Measurements from ENCODE around the gene GABRA5. TPM values are rescaled to one million over a fixed set of nuclear protein-coding genes. Genes with fewer than 3 reads are reported as not detected.

The GABRA5 gene
- total RNA-seq, 1 donor from 2014 or later = 0.54 TPM

- Mint-ChIP-seq H3K36me3 (ENCODE audit: low read depth) (no peaks in the 10 kb centered on the region), H3K4me3 (no peak overlapping the region), H3K27me3 (ENCODE audit: low read depth) (peaks cover 24% of the 10 kb centered on the region)
Measured at GRCh38 chr15:26886566-26886965, 19.7 kb downstream of the GABRA5 start.

GRCh38 chr15:26887926-26888666, 21.2 kb downstream of the GABRA5 start:
- H3K4me1 Mint-ChIP-seq = peaks cover 7% of the 10 kb centered on the region
- H3K4me3 Mint-ChIP-seq = no peak overlapping the region
- H3K9me3 Mint-ChIP-seq = peaks cover 7% of the 10 kb centered on the region
- peaks cover 24% of the 10 kb centered on the region for H3K27me3 Mint-ChIP-seq (ENCODE audit: low read depth)
- H3K27ac Mint-ChIP-seq (ENCODE audit: unreplicated experiment) = no peak overlapping the region
- DNase-seq (ENCODE audit: low read depth, low spot score) = no peak
- H3K36me3 Mint-ChIP-seq (ENCODE audit: low read depth) = no peaks in the 10 kb centered on the region
- no peak for TF ChIP-seq CTCF (conservative IDR thresholded peaks at IDR 0.05)

More at GRCh38 chr15:26886566-26886965, 19.7 kb downstream of the GABRA5 start:
- peaks cover 2% of the 10 kb centered on the region for H3K9me3 Mint-ChIP-seq
- no peak for DNase-seq (ENCODE audit: low read depth, low spot score)
- peaks cover 4% of the 10 kb centered on the region for H3K4me1 Mint-ChIP-seq
- no peak overlapping the region for H3K27ac Mint-ChIP-seq (ENCODE audit: unreplicated experiment)
- no peak for TF ChIP-seq CTCF (conservative IDR thresholded peaks at IDR 0.05)

GRCh38 chr15:26888761-26889160, 21.9 kb downstream of the GABRA5 start:
- DNase-seq (ENCODE audit: low read depth, low spot score) = no peak
- Mint-ChIP-seq H3K36me3 (ENCODE audit: low read depth) (no peaks in the 10 kb centered on the region), H3K27me3 (ENCODE audit: low read depth) (peaks cover 24% of the 10 kb centered on the region), H3K9me3 (peaks cover 8% of the 10 kb centered on the region), H3K27ac (ENCODE audit: unreplicated experiment) (no peak overlapping the region), H3K4me3 (no peak overlapping the region), H3K4me1 (peaks cover 7% of the 10 kb centered on the region)
- TF ChIP-seq CTCF (conservative IDR thresholded peaks at IDR 0.05) = no peak

GRCh38 chr15:26889298-26889898, 22.5 kb downstream of the GABRA5 start:
- peak; percentile 74 for DNase-seq (ENCODE audit: low read depth, low spot score)
- H3K36me3 Mint-ChIP-seq (ENCODE audit: low read depth) = no peaks in the 10 kb centered on the region
- H3K27ac Mint-ChIP-seq (ENCODE audit: unreplicated experiment) = no peak overlapping the region
- peak; percentile 91 for TF ChIP-seq CTCF (conservative IDR thresholded peaks at IDR 0.05)
- H3K9me3 Mint-ChIP-seq = peaks cover 8% of the 10 kb centered on the region
- H3K4me1 Mint-ChIP-seq = peaks cover 7% of the 10 kb centered on the region
- H3K27me3 Mint-ChIP-seq (ENCODE audit: low read depth) = peaks cover 24% of the 10 kb centered on the region
- no peak overlapping the region for H3K4me3 Mint-ChIP-seq

GRCh38 chr15:26890451-26890850, 23.6 kb downstream of the GABRA5 start:
- Mint-ChIP-seq H3K27ac (ENCODE audit: unreplicated experiment) (no peak overlapping the region), H3K36me3 (ENCODE audit: low read depth) (no peaks in the 10 kb centered on the region), H3K9me3 (peaks cover 8% of the 10 kb centered on the region), H3K4me3 (no peak overlapping the region), H3K4me1 (peaks cover 7% of the 10 kb centered on the region), H3K27me3 (ENCODE audit: low read depth) (peaks cover 22% of the 10 kb centered on the region)
- no peak for TF ChIP-seq CTCF (conservative IDR thresholded peaks at IDR 0.05)
- no peak for DNase-seq (ENCODE audit: low read depth, low spot score)

Measured in neural crest cell (in vitro differentiated cells).